ENCODE data around the gene BRD1.
"Not testable (repeated sequence)": the region's sequence is repeated elsewhere in the genome, so short reads cannot be mapped to it uniquely, and the experiment has no call there.

BRD1 gene

GRCh38 chr22:49781886-49782285 is 45.8 kb downstream of the BRD1 start:
- not testable (repeated sequence) for DNase-seq

- no peak for DNase-seq
These were observed 46.3 kb downstream of the BRD1 start for GRCh38 chr22:49781289-49781782.

GRCh38 chr22:49780698-49781288 is 46.9 kb downstream of the BRD1 start:
- DNase-seq = no peak

- no peak for DNase-seq
These were observed 47.6 kb downstream of the BRD1 start for GRCh38 chr22:49779853-49780697.

- DNase-seq = no peak
These were observed 48.5 kb downstream of the BRD1 start for GRCh38 chr22:49779211-49779610.

GRCh38 chr22:49777569-49778249 is 50.0 kb downstream of the BRD1 start:
- no peak for DNase-seq

- no peak for DNase-seq
These were observed 50.8 kb downstream of the BRD1 start for GRCh38 chr22:49776891-49777290.

- no peak for DNase-seq
These were observed 51.7 kb downstream of the BRD1 start for GRCh38 chr22:49775867-49776511.

- no peak for DNase-seq
These were observed 52.3 kb downstream of the BRD1 start for GRCh38 chr22:49775191-49775866.

- DNase-seq = no peak
These were observed 53.0 kb downstream of the BRD1 start for GRCh38 chr22:49774499-49775151.

- DNase-seq = no peak
These were observed 53.6 kb downstream of the BRD1 start for GRCh38 chr22:49774046-49774445.

- no peak for DNase-seq
These were observed 54.1 kb downstream of the BRD1 start for GRCh38 chr22:49773531-49773930.

GRCh38 chr22:49772692-49773091 is 55.0 kb downstream of the BRD1 start:
- no peak for DNase-seq

GRCh38 chr22:49771266-49772065 is 56.2 kb downstream of the BRD1 start:
- no peak for DNase-seq

GRCh38 chr22:49770547-49771265 is 57.0 kb downstream of the BRD1 start:
- no peak for DNase-seq

- DNase-seq = no peak
These were observed 57.8 kb downstream of the BRD1 start for GRCh38 chr22:49769691-49770546.

GRCh38 chr22:49768951-49769690 is 58.6 kb downstream of the BRD1 start:
- no peak for DNase-seq

GRCh38 chr22:49768077-49768910 is 59.4 kb downstream of the BRD1 start:
- no peak for DNase-seq
